Kidney epithelial cell (primary cell): Measurements from ENCODE around the gene SPHKAP. TPM values are rescaled to one million over a fixed set of nuclear protein-coding genes. Genes with fewer than 3 reads are reported as not detected.

Experiments
- DNase-seq: peaks from one replicate; pipeline ENCODE4 v3.0.0-alpha.2; 2010; ENCODE audit warnings: low read depth
- H3K27me3 ChIP-seq: 2 replicates; pipeline ENCODE4 v1.6.0; 2011; ENCODE audit warnings: low read length; ENCODE audit not compliant: control insufficient read depth, insufficient read depth
- H3K36me3 ChIP-seq: 2 replicates; pipeline ENCODE4 v1.5.1; 2011; ENCODE audit warnings: low read length; ENCODE audit not compliant: control insufficient read depth, insufficient read depth
- H3K4me3 ChIP-seq: 2 replicates; pipeline ENCODE4 v1.5.1; 2011; ENCODE audit warnings: low read depth, mild to moderate bottlenecking, control low read depth, low read length
- CTCF ChIP-seq: IDR thresholded peaks from 2 replicates; pipeline ENCODE4 v1.5.1; 2011; ENCODE audit warnings: mild to moderate bottlenecking, moderate library complexity, low read length, control low read depth, inconsistent platforms; ENCODE audit not compliant: insufficient read depth, poor library complexity, severe bottlenecking
- total RNA-seq: library from RNA; depleted of rRNA; stranded (reverse); fragments of >200 nt; gene quantifications from 2 replicates; pipeline ENCODE4 v1.2.3, GENCODE V29; 2015

Gene SPHKAP
- total RNA-seq, 1 donor from 2014 or later = 0.17 TPM

GRCh38 chr2:227932001-227932400 is 249.5 kb downstream of the SPHKAP start:
- Histone ChIP-seq H3K4me3 (no peak overlapping the region), H3K36me3 (no peaks in the 10 kb centered on the region), H3K27me3 (no peaks in the 10 kb centered on the region)
- no peak for DNase-seq
- TF ChIP-seq CTCF = no peak
